Heart left ventricle (tissue), 13 donors: ENCODE measurements around the gene KLHL20.

Experiments used
- CTCF ChIP-seq, 12 donors: fragments of 200-600 bp; sonication (generic) in 4 of 12; IDR thresholded peaks; one replicate each; pipeline versions ENCODE4 v1.5.0 to v1.8.0; 2018 to 2022; ENCODE audit warnings: antibody characterized with exemption in 12 of 12, mild to moderate bottlenecking in 5 of 12
- POLR2A ChIP-seq, 2 donors: fragments of 450-650 bp; IDR thresholded peaks; one replicate each; pipeline ENCODE4 v1.6.1; 2017; ENCODE audit warnings: antibody characterized with exemption in 2 of 2, mild to moderate bottlenecking in 2 of 2, moderate library complexity in 2 of 2
- donor health status: ischemic (EF 13 %, LVEDD 7.1; RV severe dilation, severe dysfunction).
- donor health status: DM: no; HTN: yes; CAD: no.
- donor health status: DM: no; HTN: no; CAD: no.
- donor health status: ischemic (EF 25% LVEDD 6.9; RV normal size, moderate dysfunction).
- donor health status: ischemic (EF 25% LVEDD 5.7; RV mildly dilated, moderate dysfunction).
- donor health status: ischemic (EF 35%, LVEDD 5.7; RV mildly dilated, moderate dysfunction).
- donor health status: nonischemic (EF 11% LVEDD 7.7; RV severe dilation, severe dysfunction).
- donor health status: DM: yes; HTN: yes; CAD: no.
- donor health status: PGD.
- donor health status: ischemic (EF 29% LVEDD 5.4; RV normal size, mild dysfunction).
- donor health status: nonischemic (EF 23%, LVEDD 6.1; RV moderate dilation, normal function).

GRCh38 chr1:173768827-173769226, 54.0 kb downstream of the KLHL20 start:
- no peak for TF ChIP-seq CTCF (IDR thresholded peaks at IDR 0.05)
- TF ChIP-seq POLR2A (IDR thresholded peaks at IDR 0.05): no peak
